GM11168 (cell line): Measurements from ENCODE around the gene OLFML2A.
"Not testable (repeated sequence)": the region's sequence is repeated elsewhere in the genome, so short reads cannot be mapped to it uniquely, and the experiment has no call there.

Experiments
- in situ Hi-C: fragments of 300-500 bp; cut with MboI; formaldehyde crosslinking; loops from one replicate; pipeline ENCODE4 v1.12.0; 2022; ENCODE audit warnings: low sequenced_read_pairs; ENCODE audit not compliant: unreplicated experiment

OLFML2A gene

GRCh38 chr9:124815601-124816000, 38.7 kb downstream of the OLFML2A start:
- in situ Hi-C loops, result no loop called here

GRCh38 chr9:124818431-124819281, 41.7 kb downstream of the OLFML2A start:
- in situ Hi-C loops, result no loop called here

- in situ Hi-C loops, result no loop called here
Observed at GRCh38 chr9:124820698-124821623, 44.0 kb downstream of the OLFML2A start.

- in situ Hi-C loops, result no loop called here
Observed at GRCh38 chr9:124828489-124829333, 51.8 kb downstream of the OLFML2A start.

GRCh38 chr9:124829334-124829669, 52.4 kb downstream of the OLFML2A start:
- in situ Hi-C loops, result no loop called here

- in situ Hi-C loops, result no loop called here
Observed at GRCh38 chr9:124830593-124830992, 53.7 kb downstream of the OLFML2A start.

- in situ Hi-C loops, result no loop called here
Observed at GRCh38 chr9:124831642-124832364, 54.9 kb downstream of the OLFML2A start.

- in situ Hi-C loops, result no loop called here
Observed at GRCh38 chr9:124834591-124834990, 57.7 kb downstream of the OLFML2A start.

- in situ Hi-C loops, result no loop called here
Observed at GRCh38 chr9:124835026-124835557, 58.2 kb downstream of the OLFML2A start.

- in situ Hi-C loops, result not testable (repeated sequence)
Observed at GRCh38 chr9:124838132-124838531, 61.2 kb downstream of the OLFML2A start.

- in situ Hi-C loops, result not testable (repeated sequence)
Observed at GRCh38 chr9:124838567-124839275, 61.8 kb downstream of the OLFML2A start.

- in situ Hi-C loops, result no loop called here
Observed at GRCh38 chr9:124839612-124840299, 62.8 kb downstream of the OLFML2A start.

GRCh38 chr9:124840300-124840833, 63.4 kb downstream of the OLFML2A start:
- in situ Hi-C loops, result no loop called here

GRCh38 chr9:124841075-124841821, 64.3 kb downstream of the OLFML2A start:
- in situ Hi-C loops, result no loop called here

GRCh38 chr9:124843456-124844034, 66.6 kb downstream of the OLFML2A start:
- in situ Hi-C loops, result no loop called here

- in situ Hi-C loops, result no loop called here
Observed at GRCh38 chr9:124844291-124844690, 67.4 kb downstream of the OLFML2A start.

GRCh38 chr9:124846467-124846866, 69.5 kb downstream of the OLFML2A start:
- in situ Hi-C loops, result not testable (repeated sequence)
